ENCODE data around the gene SCN5A.

SCN5A gene

DNA sequence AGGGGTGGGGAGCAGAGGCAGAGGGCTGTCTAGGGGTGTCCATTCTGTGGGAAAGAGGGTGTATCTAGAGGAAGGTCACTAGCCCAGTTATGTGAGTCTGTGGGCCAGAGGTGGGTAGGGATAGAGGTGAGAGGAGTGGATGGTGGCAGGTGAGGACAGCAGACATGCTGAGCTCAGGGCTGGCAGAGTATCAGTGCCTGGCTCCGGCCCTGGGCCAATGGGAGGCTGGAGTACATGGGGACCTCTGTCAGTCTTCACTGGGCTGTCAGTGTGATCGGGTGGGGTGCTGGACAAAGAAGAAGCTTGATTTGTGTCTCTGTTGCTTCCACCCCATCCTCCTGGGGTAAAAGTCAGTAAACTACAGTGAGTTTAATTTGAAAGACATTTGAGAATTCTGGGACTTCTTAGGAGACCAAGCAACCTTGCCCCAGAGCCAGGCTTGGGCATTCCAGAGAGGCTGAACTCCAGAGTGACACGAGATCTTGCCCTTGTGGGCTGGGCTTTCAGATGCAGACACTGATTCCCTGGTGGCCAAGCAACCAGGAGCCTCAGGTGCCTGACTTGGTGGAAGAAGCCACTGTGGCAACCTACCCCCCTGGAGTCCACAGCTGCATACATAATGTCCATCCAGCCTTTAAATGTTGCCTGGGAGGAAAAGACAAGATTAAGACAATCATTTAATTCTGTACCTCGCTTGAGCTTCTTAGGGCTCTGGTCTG lies 92.7 kb downstream of the SCN5A start:
- DNase-seq, result no peak

DNA sequence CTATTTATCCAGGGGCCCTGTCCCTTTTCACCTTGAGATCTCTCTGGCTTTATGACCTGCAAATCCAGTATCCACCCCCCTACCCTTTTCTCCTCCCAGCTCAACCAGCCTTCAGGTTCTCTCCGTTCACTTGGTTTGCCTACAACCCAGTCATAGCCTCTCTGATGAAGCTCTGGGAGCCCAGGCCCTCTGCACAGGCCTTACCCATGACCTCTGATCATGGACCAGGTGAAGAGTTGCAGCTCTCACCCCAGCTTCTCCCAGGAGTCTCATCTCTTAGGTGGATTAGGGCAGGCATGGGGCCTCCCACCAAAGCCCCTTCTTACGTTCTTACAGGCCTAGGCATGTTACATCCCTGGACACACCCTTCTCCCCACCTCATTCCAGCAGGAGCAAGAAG lies 93.6 kb downstream of the SCN5A start:
- DNase-seq, result no peak

DNA sequence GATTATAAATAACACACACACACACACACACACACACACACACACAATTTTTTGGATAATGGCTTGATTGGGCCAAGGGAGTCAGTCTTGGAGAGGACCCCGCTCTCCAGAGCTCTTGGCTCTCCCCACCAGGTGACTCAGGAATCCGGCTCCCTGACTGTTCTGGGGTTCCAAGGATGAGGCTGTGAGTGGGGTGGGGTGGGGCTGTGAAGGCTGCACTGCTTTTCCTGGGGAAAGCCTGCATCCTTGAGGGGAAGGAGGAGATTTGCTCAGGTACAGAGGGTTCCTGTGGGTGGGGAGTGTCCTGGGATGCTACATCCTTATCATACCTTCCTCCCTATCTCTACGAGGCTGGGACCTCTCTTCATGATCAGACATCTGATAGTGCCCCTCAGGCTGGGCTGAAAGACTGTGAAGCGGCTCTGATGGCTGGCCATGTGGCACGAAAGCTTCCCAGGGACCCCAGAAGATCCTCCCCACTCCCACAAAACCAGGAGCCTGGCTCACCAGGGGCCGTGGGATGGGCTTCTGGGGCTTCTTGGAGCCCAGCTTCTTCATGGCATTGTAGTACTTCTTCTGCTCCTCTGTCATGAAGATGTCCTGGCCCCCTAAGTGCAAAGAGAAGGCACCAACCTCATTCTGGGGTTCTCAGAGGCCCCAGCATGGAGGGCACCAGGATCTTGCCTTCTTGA lies 94.2 kb downstream of the SCN5A start:
- DNase-seq, result no peak

DNA sequence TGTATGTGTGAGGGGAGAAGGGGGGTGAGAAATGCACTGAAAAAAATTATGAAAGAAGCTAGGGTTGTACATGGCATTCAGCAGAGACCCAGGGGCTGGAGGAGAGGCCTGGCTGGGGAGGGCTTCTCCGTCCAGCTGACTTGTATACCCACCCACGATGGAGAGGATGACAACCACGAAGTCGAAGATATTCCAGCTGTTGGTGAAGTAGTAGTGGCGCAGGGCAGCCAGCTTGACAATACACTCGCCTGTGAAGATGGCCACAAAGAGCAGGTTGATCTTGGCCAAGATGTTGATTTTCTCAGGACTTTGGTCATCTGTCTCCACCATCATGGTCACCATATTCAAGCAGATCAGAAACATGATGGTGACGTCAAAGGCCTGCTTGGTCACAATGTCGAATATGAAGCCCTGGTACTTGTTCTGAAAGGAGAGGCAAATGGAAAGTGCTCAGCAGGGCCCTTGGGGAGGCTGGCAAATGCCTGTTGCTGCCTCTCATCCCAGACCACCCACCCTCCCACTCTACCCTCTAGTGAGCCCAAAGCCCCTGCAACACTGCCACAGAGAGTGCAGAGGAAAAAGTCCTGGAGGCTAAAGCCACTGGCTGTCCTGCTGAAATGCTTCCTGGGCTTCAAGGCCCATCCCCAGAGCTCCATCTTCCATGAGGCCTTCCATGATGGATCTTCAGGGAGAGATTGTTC lies 95.2 kb downstream of the SCN5A start:
- no peak for DNase-seq

DNA sequence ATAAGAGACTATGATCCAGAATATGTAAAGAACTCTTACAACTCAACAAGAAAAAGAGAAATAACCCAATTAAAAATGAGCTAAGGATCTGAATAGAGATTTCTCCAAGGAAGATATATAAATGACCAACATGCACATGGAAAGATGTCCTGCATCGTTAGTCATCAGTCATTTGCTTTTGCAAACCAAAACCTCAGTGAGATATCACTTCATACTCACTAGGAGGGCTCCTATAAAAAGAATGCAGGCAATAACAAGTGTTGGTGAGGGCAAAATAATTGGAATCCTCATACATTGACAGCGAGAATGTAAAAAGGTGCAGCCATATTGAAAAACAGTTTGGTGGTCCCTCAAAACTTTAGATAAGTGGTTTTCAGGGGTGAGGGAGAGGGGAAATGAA lies 96.4 kb downstream of the SCN5A start:
- DNase-seq, result no peak

DNA sequence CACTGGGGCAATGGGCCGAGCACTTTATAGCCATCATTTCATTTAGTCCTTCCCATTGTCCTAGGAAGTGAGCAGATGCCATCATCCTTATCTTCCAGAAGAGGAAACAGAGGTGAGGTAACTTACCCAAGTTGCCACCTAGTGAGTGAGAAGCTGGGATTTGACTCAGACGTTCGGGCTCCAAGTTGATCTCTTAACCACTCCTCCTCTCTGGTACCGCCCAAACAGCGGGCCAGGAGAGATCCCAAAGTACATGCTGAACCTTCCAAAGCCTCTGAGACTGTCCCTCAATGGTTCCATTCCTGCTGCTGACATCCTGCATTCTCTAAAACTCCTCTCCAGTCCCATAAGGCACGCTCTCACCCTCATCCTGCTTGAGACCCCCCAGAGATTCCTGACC lies 97.1 kb downstream of the SCN5A start:
- no peak for DNase-seq

DNA sequence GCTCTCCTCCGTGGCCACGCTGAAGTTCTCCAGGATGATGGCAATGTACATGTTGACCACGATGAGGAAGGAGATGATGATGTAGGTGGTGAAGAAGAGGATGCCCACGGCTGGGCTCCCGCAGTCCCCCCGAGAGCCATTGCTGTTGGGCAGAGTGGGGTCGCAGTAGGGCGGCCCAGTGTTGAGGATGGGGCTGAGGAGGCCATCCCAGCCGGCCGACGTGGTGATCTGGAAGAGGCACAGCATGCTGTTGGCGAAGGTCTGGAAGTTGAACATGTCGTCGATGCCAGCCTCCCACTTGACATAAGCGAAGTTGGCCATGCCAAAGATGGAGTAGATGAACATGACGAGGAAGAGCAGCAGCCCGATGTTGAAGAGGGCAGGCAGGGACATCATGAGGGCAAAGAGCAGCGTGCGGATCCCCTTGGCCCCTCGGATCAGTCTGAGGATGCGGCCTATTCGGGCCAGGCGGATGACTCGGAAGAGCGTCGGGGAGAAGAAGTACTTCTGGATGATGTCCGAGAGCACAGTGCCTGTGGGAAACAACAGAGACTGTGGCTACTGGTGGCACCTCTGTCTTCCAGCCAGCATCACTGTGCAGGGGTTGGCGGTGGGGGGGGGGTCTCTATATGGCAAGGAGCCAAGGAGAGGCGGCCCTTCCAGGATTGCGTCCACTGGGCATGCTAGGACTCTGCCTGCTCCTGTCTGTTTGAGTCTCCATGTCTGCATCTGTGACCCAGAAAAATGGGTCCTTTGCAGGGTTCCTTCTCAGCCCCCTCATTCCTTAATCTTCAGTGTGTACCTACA lies 98.3 kb downstream of the SCN5A start:
- DNase-seq, result no peak

DNA sequence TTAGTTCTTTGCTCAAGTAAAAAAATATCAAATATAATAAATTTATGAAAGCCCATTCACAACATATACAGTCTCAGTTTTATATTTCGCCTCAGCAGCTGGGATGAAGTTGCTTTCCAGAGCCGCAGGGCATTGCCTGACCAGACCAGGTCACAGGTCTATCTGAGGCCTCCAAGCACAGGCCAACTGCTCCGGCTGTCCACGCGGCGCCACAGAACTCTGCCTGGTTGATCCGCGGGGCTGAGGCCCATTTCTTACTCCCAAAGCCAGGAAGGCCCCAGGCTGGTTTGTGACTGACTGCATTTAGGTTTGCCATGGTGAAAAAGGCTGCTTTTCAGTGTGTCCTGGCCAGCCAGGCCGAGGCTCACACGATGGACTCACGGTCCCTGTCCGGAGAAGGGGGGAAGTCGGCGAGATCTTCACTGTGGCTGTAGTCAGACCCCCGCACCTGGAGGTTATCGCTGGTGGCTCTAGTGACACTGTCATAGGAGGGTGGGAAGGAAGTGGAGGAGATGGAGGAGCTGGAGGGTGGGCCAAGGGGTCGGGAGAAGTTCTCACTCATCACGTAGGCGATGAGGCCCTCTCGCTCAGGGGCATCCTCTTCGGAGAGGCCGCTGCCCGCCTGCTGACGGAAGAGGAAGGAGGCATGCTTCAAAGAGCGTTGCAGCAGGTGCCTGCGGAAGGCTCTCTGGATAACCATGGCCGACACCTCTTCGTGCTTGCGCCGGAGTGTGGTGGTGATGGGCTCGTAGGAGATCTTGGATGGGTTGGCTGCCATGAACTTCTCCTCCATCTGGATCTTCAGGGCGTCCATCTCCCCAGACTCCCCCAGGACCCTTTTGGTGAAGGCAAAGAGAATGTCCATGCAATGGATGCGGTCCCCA lies 99.3 kb downstream of the SCN5A start:
- no peak for DNase-seq

DNA sequence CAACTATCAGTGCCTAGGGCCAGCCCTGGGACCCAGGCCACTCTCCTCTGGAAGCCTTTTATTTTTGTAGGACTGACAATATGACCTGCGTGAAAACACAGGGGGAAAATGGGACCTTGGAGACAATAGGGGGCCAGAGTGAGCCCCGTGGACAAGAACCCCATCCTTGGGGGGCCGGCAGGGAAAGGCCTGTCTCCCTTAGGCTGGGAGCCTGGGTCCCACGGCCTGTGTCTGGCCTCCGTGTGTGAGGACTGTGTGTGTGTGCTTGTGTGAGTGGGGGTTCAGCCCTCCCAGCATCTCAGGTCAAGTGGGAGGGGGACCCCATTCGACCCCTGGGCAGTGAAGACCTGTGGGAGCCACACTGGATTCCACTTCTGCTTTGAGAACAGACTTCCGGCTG lies 100.0 kb downstream of the SCN5A start:
- no peak for DNase-seq

DNA sequence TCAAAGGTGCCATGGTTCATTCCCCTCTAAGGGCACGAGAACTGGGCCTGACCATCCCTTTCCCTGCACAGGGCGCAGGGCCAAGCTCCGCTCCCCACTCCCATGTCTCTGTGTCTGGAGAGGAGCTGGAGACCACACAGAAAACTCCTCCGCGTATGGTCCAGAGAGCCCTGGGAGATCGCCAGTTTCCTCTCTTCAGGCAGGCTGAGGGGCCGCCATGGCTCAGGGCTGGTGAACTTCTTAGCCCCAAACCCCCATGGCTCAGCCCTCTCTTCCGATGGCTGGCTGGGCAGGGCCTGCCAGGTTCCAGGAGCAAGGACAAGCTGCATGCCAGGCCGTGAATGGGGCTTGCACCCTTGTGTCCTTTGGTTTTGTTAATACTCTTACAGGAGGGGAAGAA lies 100.4 kb downstream of the SCN5A start:
- DNase-seq, result no peak

DNA sequence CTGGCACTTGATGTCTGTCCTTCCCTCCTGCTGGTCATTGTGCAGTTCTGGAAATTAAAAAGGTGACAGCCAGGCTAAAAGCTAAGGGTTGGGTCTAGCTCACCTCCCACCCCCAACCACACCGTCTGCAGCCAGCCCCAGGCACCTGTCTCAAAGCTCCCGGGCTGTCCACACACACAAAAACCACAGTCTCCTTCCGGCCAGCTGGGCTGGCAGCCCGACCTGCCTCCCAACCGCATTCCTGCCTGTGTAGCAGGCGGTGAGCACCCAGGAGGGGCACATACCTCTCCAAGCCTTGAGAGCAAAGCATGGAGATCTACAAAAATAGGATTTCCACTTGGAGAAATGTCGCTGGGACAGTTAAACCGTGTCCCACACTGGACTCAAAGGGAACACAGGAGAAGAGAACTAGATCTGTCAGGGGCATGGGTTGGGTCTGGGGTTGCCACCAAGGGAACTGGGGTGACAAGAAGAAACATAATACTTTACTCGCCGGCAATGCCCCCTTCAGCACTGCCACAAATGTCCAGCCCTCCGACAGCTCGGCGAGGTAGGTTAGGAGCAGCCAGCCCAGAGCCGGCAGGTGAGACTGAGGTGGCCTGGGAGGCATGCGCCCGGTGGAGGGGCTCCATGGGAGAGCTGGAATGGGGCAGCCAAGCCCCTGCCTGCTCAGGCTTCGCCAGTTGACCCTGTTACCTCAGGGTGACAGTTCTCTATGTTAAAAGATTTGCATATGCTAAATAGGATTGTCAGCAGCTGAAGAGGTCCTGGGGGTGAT lies 101.1 kb downstream of the SCN5A start:
- no peak for DNase-seq

DNA sequence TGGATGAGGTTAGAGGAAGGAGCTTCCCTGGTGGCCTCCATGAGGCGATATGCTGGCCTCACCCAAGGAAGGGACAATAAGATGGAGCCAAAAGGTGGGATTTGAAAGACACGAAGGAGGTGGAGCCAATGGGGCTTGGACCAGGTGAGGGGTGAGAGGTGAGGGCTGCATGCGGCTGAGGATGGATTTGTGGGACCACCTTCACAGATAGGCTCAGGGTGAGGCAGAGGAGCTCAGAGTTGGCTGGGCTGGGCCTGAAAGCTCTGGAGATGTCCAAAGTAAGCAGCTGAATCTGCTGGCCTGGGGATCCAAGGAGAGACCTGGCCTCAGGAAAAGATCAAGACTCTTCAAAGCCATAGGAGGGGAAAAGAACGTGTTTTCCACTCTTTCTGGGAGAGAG lies 103.5 kb downstream of the SCN5A start:
- no peak for DNase-seq

DNA sequence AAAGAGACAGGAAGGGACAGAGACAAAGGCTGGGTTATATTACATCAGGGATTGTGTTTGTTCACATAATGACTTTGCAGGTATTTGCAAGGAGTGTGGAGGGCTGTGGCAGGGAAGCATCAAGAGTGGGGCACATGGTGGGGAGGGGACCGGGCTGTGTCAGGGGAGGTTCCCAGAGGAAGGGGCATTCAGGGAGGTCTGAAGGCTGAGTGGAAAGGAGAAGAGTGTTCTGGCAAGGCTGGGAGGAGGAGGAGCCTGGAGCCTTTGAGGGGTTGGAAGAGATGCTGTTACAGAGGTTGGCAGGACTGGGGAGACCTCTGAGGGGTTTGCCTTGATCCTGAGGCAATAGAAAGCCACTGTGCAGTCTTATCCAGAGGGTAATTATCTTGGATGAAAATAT lies 103.9 kb downstream of the SCN5A start:
- no peak for DNase-seq

DNA sequence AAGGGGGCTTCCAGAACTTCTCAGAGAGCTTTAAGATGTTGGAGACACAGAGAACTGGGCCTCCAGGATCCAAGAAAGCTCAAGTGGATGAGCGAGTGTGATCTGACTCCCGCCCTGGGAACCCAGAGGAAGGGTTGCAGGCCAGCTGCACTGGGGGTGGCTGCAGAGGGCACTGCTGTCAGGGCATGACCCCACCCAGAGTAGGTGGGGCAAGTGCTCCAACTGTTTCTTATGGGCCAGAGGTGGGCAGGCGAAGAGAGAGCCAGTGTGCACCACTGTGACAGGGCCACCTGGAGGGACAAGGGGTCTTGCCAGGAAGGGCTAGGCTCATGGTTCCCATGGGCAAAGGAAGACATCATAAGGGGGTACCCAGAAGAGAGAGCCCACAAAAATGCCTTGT lies 104.6 kb downstream of the SCN5A start:
- DNase-seq, result no peak

DNA sequence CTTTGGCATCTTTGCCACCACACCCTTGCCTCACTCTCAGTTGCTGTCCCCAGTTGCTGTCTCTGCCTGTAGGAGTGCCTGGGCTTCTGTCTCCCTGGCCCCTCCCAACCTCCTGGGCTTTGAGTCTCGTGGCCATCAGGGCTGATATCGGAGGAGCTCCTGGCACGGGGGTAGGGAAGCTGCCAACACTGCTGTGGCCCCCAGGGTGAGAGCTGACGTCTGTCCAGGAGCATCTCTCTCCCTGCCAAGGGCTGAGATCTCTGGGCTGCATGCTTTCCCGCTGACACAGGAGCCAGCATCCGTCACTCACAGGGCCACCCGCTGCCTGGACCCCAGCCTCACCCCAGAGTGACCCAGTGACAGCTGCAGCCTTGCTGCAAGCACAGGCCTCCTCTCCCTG lies 105.9 kb downstream of the SCN5A start:
- DNase-seq, result peak; percentile 61

DNA sequence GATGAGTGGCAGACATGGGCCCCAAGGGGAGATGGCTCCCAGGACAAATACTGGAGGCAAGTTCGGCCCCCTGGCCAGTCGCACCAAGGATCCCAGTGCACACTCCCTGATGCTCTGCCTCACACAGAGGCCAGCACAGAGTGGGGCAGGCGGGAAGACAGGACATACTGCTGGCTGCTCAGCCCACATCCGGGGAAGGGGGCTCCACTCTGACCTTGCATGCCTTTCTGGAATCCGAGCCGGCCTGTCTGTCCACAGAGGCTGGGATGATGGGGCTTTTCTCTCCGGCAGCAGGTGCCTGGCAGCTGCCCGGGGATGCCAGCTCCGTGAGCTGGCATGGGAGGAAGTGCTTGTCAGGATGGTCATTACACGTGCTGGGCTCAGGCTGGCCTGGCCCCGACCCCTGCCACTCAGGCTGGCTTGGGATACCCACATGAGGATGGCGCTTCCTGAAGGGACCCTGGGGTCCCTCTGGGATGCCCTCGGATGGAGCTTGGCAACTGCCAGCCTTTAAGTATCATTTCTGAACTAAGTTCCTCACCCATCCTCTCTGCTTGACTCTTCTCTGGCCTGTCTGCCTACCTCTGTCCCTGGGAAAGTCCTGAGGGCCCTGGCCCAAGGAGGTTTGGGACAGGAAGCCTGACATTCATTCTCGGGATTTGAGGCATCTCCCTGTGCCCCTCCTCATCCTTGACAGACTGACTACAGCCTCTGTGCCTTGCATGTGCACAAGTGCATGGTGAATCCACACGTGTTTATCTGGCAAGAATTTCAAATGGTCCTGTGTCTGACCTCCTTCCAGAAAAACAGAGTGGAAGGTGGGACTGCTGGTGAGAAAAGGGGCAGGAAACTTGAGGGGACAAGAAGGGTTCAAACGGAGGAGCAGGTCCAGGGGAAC lies 106.8 kb downstream of the SCN5A start:
- peak; percentile 46 for DNase-seq

DNA sequence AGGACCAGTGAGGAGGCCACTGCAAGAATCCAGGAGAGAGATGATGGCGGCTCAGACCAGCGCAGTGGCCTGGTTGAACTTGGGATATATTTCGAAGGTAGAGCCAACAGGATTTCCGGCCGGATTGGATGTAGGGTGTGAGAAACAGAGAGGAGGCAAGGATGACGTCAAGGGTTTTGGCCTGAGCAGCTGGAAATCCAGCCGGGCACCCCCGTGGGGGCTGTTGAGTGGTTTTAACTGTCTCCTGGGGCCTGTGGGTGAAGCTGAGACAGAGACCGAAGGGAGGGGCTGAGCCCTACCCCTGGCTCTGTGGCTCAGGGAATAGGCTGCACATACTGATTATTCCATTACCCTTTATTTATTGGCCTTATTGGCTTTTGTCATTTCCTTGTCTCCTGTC lies 107.7 kb downstream of the SCN5A start:
- DNase-seq, result no peak

DNA sequence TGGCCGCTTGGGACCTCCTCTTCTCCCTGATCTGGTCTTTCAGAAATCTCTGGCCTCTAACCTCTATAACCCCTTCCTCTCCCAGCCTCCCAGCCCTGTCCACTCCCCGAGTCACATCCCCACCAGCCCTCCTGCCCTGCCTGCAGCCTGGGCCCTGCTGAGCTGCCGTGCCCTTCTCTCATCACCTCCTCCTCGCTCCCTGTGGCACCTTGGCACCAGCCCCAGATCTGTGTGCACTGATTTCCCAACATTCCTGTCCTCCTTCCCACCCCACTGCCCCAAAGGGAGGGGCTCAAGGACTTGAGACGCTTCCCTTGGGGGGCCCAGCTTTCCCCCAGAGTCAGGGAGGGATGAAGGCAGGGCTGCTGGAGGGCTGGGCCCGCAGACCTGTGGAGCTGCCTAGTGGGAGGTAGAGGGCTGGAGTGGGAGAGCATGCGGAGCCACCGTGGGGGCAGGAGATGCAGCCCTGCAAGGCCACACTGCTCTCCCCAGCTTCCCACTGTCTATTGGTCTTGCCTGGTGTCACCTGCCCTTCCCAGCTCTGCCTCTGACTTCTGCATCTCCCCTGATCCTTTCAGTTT lies 110.6 kb downstream of the SCN5A start:
- DNase-seq, result no peak

DNA sequence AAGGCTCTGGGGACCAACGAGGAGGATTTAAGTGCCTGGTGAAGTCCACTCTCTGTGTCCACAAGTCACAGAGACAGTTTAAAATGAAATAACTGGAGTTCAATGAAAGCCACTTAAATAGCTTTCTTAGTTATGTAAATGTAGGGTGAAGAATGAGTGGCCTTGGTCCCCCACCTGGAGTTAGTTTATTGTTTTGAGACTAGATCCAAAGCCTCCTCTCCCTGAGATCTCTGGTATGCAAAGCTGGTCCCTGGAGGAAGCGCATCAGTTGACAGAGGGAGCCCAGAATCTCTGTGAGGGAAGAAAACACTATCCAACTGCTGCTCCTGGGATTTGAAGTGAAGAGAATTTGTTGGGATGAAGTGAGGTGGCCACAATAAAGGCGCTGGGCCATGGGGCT lies 112.8 kb downstream of the SCN5A start:
- DNase-seq, result no peak

DNA sequence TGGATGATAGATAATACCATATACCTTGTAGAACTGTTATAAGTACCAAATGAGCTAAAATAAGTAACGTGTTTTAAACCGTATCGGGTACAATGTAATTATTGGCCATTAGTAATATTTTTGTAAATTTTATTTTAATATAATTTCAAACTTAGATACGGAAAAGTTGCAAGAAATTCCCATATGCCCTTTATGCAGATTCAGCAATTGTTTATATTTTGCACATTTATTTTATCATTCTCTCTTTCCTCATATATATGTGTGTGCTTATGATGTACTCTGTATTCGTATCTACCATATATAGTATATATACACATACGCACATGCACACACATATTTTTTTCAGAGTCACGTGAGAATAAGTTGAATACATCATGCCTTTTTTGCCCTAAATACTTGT lies 114.9 kb downstream of the SCN5A start:
- DNase-seq, result no peak
